Measurements from ENCODE around the gene LAMP5. TPM values are rescaled to one million over a fixed set of nuclear protein-coding genes. Genes with fewer than 3 reads are reported as not detected.

LAMP5 gene
- total and polyA plus RNA-seq, 9 of the 15 experiments (the other 6 are each of a cell fraction or from before 2014, with no cell fraction given), result not detected

GRCh38 chr20:9495701-9496100, 18.7 kb upstream of the LAMP5 start (continued):
- TF ChIP-seq UBTF (IDR thresholded peaks at IDR 0.05; ENCODE audit: borderline replicate concordance in 1 of 2, low read depth in 2 of 2, low read length in 2 of 2), result no peak
- no peak for TF ChIP-seq CBFA2T3 (IDR thresholded peaks at IDR 0.05)
- no peak for TF ChIP-seq ZNF407 (IDR thresholded peaks at IDR 0.05; ENCODE audit: low read depth)
- TF ChIP-seq, protein P1, sequence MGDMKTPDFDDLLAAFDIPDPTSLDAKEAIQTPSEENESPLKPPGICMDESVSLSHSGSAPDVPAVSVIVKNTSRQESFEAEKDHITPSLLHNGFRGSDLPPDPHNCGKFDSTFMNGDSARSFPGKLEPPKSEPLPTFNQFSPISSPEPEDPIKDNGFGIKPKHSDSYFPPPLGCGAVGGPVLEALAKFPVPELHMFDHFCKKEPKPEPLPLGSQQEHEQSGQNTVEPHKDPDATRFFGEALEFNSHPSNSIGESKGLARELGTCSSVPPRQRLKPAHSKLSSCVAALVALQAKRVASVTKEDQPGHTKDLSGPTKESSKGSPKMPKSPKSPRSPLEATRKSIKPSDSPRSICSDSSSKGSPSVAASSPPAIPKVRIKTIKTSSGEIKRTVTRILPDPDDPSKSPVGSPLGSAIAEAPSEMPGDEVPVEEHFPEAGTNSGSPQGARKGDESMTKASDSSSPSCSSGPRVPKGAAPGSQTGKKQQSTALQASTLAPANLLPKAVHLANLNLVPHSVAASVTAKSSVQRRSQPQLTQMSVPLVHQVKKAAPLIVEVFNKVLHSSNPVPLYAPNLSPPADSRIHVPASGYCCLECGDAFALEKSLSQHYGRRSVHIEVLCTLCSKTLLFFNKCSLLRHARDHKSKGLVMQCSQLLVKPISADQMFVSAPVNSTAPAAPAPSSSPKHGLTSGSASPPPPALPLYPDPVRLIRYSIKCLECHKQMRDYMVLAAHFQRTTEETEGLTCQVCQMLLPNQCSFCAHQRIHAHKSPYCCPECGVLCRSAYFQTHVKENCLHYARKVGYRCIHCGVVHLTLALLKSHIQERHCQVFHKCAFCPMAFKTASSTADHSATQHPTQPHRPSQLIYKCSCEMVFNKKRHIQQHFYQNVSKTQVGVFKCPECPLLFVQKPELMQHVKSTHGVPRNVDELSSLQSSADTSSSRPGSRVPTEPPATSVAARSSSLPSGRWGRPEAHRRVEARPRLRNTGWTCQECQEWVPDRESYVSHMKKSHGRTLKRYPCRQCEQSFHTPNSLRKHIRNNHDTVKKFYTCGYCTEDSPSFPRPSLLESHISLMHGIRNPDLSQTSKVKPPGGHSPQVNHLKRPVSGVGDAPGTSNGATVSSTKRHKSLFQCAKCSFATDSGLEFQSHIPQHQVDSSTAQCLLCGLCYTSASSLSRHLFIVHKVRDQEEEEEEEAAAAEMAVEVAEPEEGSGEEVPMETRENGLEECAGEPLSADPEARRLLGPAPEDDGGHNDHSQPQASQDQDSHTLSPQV (IDR thresholded peaks at IDR 0.05), result no peak

All from K562 (cell line).